SK-N-MC (cell line): ENCODE results near the gene PCGF1.

Source experiments
- DNase-seq: peaks from one replicate; pipeline ENCODE4 v3.0.0-alpha.2; 2011; ENCODE audit warnings: low read depth, low spot score
- H3K27ac ChIP-seq: fragments of 200-600 bp; sonication (generic); 2 replicates; pipeline ENCODE4 v1.5.1; 2016; ENCODE audit warnings: mixed run types
- H3K36me3 ChIP-seq: fragments of 200-600 bp; sonication (generic); 2 replicates; pipeline ENCODE4 v1.6.1; 2017; ENCODE audit warnings: antibody characterized with exemption, low read length, mixed read lengths; ENCODE audit not compliant: insufficient read depth
- H3K4me3 ChIP-seq: fragments of 200-600 bp; sonication (generic); 2 replicates; pipeline ENCODE4 v1.5.1; 2016
- H3K9ac ChIP-seq: fragments of 200-600 bp; sonication (generic); 2 replicates; pipeline ENCODE4 v1.8.0; 2017; ENCODE audit warnings: mixed run types, mixed read lengths; ENCODE audit not compliant: insufficient read length
- H3K9me3 ChIP-seq: fragments of 200-600 bp; sonication (generic); 2 replicates; pipeline ENCODE4 v1.6.1; 2017; ENCODE audit warnings: low read depth, mild to moderate bottlenecking, antibody characterized with exemption, low read length, moderate library complexity, mixed read lengths
- EZH2 ChIP-seq: fragments of 200-600 bp; sonication (generic); IDR thresholded peaks from one replicate; pipeline ENCODE4 v1.6.1; 2017; ENCODE audit warnings: antibody characterized with exemption
- FOXP2 ChIP-seq: optimal IDR thresholded peaks from 2 replicates; pipeline ENCODE3; 2011; ENCODE audit warnings: mild to moderate bottlenecking, moderate library complexity; ENCODE audit not compliant: insufficient read depth; ENCODE audit errors: extremely low read length, control extremely low read depth
- POLR2AphosphoS5 ChIP-seq: IDR thresholded peaks from 2 replicates; pipeline ENCODE4 v1.6.1; 2012; ENCODE audit warnings: mild to moderate bottlenecking, low read depth, low read length, borderline replicate concordance

PCGF1 gene

GRCh38 chr2:74540291-74540690 lies 32.8 kb upstream of the PCGF1 start:
- Histone ChIP-seq H3K4me3 (no peak overlapping the region), H3K9me3 (no peaks in the 10 kb centered on the region), H3K9ac (no peak overlapping the region), H3K27ac (no peak overlapping the region), H3K36me3 (no peaks in the 10 kb centered on the region)
- TF ChIP-seq FOXP2 (no peak), POLR2AphosphoS5 (no peak), EZH2 (no peak)
- DNase-seq = no peak

- Histone ChIP-seq H3K4me3 (no peak overlapping the region), H3K9ac (no peak overlapping the region), H3K9me3 (no peaks in the 10 kb centered on the region), H3K27ac (no peak overlapping the region), H3K36me3 (no peaks in the 10 kb centered on the region)
- no peak for DNase-seq
- TF ChIP-seq FOXP2 = no peak
- no peak for TF ChIP-seq POLR2AphosphoS5
- no peak for TF ChIP-seq EZH2
Observed at GRCh38 chr2:74538881-74539339, 31.4 kb upstream of the PCGF1 start.

GRCh38 chr2:74537140-74537539 lies 29.6 kb upstream of the PCGF1 start:
- peaks cover 6% of the 10 kb centered on the region for H3K36me3 ChIP-seq
- no peak overlapping the region for H3K27ac ChIP-seq
- no peak overlapping the region for H3K4me3 ChIP-seq
- H3K9ac ChIP-seq = no peak overlapping the region
- no peak for DNase-seq
- TF ChIP-seq POLR2AphosphoS5 (no peak), EZH2 (no peak), FOXP2 (no peak)
- H3K9me3 ChIP-seq = no peaks in the 10 kb centered on the region

DNA sequence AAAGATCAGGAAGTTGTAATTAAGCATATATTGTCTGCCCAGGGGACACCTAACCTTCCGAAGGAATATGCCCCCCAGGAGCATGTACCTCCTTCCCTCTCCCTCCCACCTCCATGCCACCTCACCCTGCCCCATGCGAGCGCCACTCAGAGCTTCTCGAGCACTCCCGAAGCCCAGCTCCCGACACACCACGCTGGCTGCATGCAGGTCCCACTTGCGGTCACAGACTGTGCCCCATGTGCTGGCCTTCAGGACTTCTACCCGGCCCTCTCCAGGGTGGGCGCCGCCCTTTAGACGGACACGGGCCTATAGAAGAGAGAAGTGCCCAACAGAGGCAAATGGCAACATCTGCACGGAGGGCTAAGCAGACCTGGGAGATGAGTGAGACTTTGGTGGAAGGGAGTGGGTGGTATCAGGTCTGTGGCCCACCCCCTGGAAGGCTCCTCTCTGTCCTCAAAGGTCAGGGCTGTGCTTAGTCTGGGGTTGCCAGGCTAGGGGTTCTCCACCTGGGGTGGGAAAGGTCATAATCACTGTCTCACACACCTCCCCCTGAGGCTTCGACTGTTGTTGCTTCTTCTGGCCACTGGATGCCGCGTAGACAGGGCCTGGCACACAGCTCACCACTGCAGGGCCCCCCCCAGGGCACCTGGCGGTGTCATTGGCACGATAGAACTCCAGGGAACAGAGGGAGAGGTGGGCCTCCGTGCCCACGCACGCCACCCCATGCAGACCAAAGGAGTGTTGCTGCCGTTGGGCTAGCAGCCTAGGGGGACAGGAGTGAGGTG lies 28.9 kb upstream of the PCGF1 start:
- no peak overlapping the region for H3K4me3 ChIP-seq
- no peak overlapping the region for H3K27ac ChIP-seq
- peaks cover 9% of the 10 kb centered on the region for H3K36me3 ChIP-seq
- H3K9me3 ChIP-seq = no peaks in the 10 kb centered on the region
- DNase-seq = no peak
- no peak for TF ChIP-seq POLR2AphosphoS5
- no peak for TF ChIP-seq EZH2
- no peak for TF ChIP-seq FOXP2
- H3K9ac ChIP-seq = no peak overlapping the region

GRCh38 chr2:74535440-74535965 lies 28.0 kb upstream of the PCGF1 start:
- Histone ChIP-seq H3K9me3 (no peaks in the 10 kb centered on the region), H3K4me3 (no peak overlapping the region)
- DNase-seq = no peak

DNA sequence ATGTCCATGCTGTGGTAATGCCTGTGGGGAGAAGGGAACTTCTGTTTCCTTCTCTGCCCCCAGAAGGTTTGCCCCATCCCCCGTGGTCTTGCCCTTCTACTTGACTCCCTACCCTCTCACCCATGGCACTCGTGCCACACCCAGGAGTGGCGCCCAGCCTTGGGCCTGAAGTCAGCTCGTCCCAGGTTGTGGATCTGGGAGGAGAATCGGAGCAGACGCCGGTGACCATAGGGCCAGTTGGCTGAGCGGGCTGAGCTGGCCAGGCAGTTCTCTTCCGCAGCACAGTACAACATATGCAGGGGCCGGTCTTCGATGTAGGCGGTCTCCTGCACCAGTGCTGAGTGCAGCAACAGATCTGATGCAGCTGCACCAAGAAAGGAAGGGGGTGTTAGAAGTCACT lies 26.9 kb upstream of the PCGF1 start:
- Histone ChIP-seq H3K9ac (no peak overlapping the region), H3K9me3 (no peaks in the 10 kb centered on the region), H3K36me3 (peaks cover 11% of the 10 kb centered on the region), H3K27ac (no peak overlapping the region), H3K4me3 (no peak overlapping the region)
- no peak for DNase-seq
- TF ChIP-seq FOXP2 (no peak), EZH2 (no peak), POLR2AphosphoS5 (no peak)

More at GRCh38 chr2:74535440-74535965, 28.0 kb upstream of the PCGF1 start:
- TF ChIP-seq EZH2 (no peak), FOXP2 (no peak), POLR2AphosphoS5 (no peak)
- Histone ChIP-seq H3K36me3 (peaks cover 11% of the 10 kb centered on the region), H3K27ac (no peak overlapping the region), H3K9ac (no peak overlapping the region)

GRCh38 chr2:74533464-74533863 lies 26.0 kb upstream of the PCGF1 start:
- H3K9ac ChIP-seq = no peak overlapping the region
- no peaks in the 10 kb centered on the region for H3K9me3 ChIP-seq
- TF ChIP-seq EZH2 (no peak), POLR2AphosphoS5 (no peak)
- DNase-seq = no peak
- peaks cover 15% of the 10 kb centered on the region for H3K36me3 ChIP-seq
- H3K27ac ChIP-seq = no peak overlapping the region
- no peak overlapping the region for H3K4me3 ChIP-seq

DNA sequence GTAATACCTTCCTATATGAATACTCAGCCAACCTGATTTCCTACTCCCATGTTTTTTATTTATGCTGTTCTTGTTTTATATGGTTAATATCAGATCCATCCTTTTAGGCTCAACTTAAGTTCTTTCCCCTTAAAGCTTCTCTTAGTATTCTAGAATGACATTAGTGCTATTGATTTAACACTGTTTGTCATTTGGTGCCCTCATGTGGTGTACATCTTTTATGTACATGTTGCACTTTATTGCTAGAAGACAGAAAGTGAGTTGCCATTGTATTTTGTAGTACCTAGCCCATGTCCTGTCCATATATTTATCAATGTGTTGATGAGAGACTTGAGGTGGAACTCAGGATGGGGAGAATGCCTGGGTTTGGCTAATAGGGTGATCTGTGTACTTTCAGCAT lies 24.7 kb upstream of the PCGF1 start:
- Histone ChIP-seq H3K27ac (no peak overlapping the region), H3K4me3 (no peak overlapping the region), H3K9me3 (no peaks in the 10 kb centered on the region), H3K9ac (no peak overlapping the region), H3K36me3 (peaks cover 27% of the 10 kb centered on the region)
- DNase-seq = no peak
- TF ChIP-seq POLR2AphosphoS5 = no peak
- TF ChIP-seq EZH2 = no peak
- no peak for TF ChIP-seq FOXP2
